IPS-11a (cell line): ENCODE data around the gene IFNAR1.
"Not testable (repeated sequence)": the region's sequence is repeated elsewhere in the genome, so short reads cannot be mapped to it uniquely, and the experiment has no call there.

Source experiments
- H3K4me3 ChIP-seq: one replicate; pipeline ENCODE4 v1.5.1; 2013; ENCODE audit warnings: low read depth, low read length, control low read depth

Gene IFNAR1

GRCh38 chr21:33305938-33306337 lies 18.8 kb upstream of the IFNAR1 start:
- H3K4me3 ChIP-seq: no peak overlapping the region

- H3K4me3 ChIP-seq: no peak overlapping the region
Measured at GRCh38 chr21:33308586-33309490, 15.9 kb upstream of the IFNAR1 start.

- H3K4me3 ChIP-seq: no peak overlapping the region
Measured at GRCh38 chr21:33309778-33310177, 15.0 kb upstream of the IFNAR1 start.

GRCh38 chr21:33312121-33312520 lies 12.6 kb upstream of the IFNAR1 start:
- no peak overlapping the region for H3K4me3 ChIP-seq

GRCh38 chr21:33313183-33313582 lies 11.6 kb upstream of the IFNAR1 start:
- H3K4me3 ChIP-seq: no peak overlapping the region

- no peak overlapping the region for H3K4me3 ChIP-seq
Measured at GRCh38 chr21:33313611-33314010, 11.2 kb upstream of the IFNAR1 start.

- H3K4me3 ChIP-seq: no peak overlapping the region
Measured at GRCh38 chr21:33314111-33314510, 10.7 kb upstream of the IFNAR1 start.

- H3K4me3 ChIP-seq: no peak overlapping the region
Measured at GRCh38 chr21:33315946-33316710, 8.6 kb upstream of the IFNAR1 start.

GRCh38 chr21:33317145-33317544 lies 7.6 kb upstream of the IFNAR1 start:
- H3K4me3 ChIP-seq: no peak overlapping the region

- H3K4me3 ChIP-seq: no peak overlapping the region
Measured at GRCh38 chr21:33317786-33318486, 6.8 kb upstream of the IFNAR1 start.

GRCh38 chr21:33321005-33321404 lies 3.8 kb upstream of the IFNAR1 start:
- H3K4me3 ChIP-seq: not testable (repeated sequence)

GRCh38 chr21:33323610-33324009 lies 1.2 kb upstream of the IFNAR1 start:
- peak overlapping the region; percentile 88 for H3K4me3 ChIP-seq

GRCh38 chr21:33325222-33326067 lies 675 bp downstream of the IFNAR1 start:
- peak overlapping the region; percentile 88 for H3K4me3 ChIP-seq

GRCh38 chr21:33327326-33327725 lies 2.6 kb downstream of the IFNAR1 start:
- no peak overlapping the region for H3K4me3 ChIP-seq

GRCh38 chr21:33327792-33328433 lies 3.1 kb downstream of the IFNAR1 start:
- no peak overlapping the region for H3K4me3 ChIP-seq

- no peak overlapping the region for H3K4me3 ChIP-seq
Measured at GRCh38 chr21:33330726-33331125, 6.0 kb downstream of the IFNAR1 start.

- H3K4me3 ChIP-seq: no peak overlapping the region
Measured at GRCh38 chr21:33332143-33332542, 7.4 kb downstream of the IFNAR1 start.

GRCh38 chr21:33334191-33334590 lies 9.4 kb downstream of the IFNAR1 start:
- H3K4me3 ChIP-seq: no peak overlapping the region

GRCh38 chr21:33334824-33335223 lies 10.1 kb downstream of the IFNAR1 start:
- no peak overlapping the region for H3K4me3 ChIP-seq

- H3K4me3 ChIP-seq: no peak overlapping the region
Measured at GRCh38 chr21:33339135-33339534, 14.4 kb downstream of the IFNAR1 start.
